Lung (tissue), 12 donors: Measurements from ENCODE around the gene IGFBP1. TPM values are rescaled to one million over a fixed set of nuclear protein-coding genes. Genes with fewer than 3 reads are reported as not detected.
A peak's percentile ranks its signal among the peaks of the same experiment; 100 is the strongest.

Source experiments
- ATAC-seq: fragments of 200-7000 bp; cut with Tn5 transposase; one replicate; pipeline ENCODE4 v1.9.1; 2020; ENCODE audit warnings: moderate number of reproducible peaks; ENCODE audit not compliant: insufficient read depth, low FRiP score
- DNase-seq, 3 donors: peaks; one replicate each; pipeline ENCODE4 v3.0.0-alpha.2; 2013 to 2017
- H3K27ac ChIP-seq, 2 donors: one replicate each; pipeline ENCODE4 v1.5.1; 2013; ENCODE audit warnings: mild to moderate bottlenecking in 2 of 2, moderate library complexity in 2 of 2, control low read depth in 1 of 2, inconsistent platforms in 1 of 2, low read depth in 1 of 2, low read length in 1 of 2
- H3K27me3 ChIP-seq, 3 donors: one replicate each; pipeline ENCODE4 v1.5.1; 2013; ENCODE audit warnings: low read length in 2 of 3; ENCODE audit not compliant: control insufficient read depth in 3 of 3, insufficient read depth in 3 of 3
- H3K36me3 ChIP-seq, 4 donors: one replicate each; pipeline ENCODE4 v1.5.1; 2013; ENCODE audit warnings: low read length in 4 of 4, mild to moderate bottlenecking in 1 of 4, moderate library complexity in 1 of 4; ENCODE audit not compliant: control insufficient read depth in 4 of 4, insufficient read depth in 4 of 4
- H3K4me1 ChIP-seq, 5 donors: one replicate each; pipeline ENCODE4 v1.5.1; 2013; ENCODE audit warnings: low read length in 5 of 5, mild to moderate bottlenecking in 2 of 5, moderate library complexity in 1 of 5; ENCODE audit not compliant: control insufficient read depth in 5 of 5, insufficient read depth in 5 of 5
- H3K4me3 ChIP-seq: one replicate; pipeline ENCODE4 v1.5.1; 2013; ENCODE audit warnings: mild to moderate bottlenecking, control low read depth, moderate library complexity
- H3K9ac ChIP-seq, 2 donors: one replicate each; pipeline ENCODE4 v1.5.1; 2013; ENCODE audit warnings: low read length in 2 of 2, control low read depth in 1 of 2; ENCODE audit not compliant: insufficient read depth in 1 of 2
- H3K9me3 ChIP-seq, 4 donors: one replicate each; pipeline ENCODE4 v1.5.1; 2013; ENCODE audit warnings: low read length in 3 of 4, mild to moderate bottlenecking in 1 of 4, moderate library complexity in 1 of 4; ENCODE audit not compliant: control insufficient read depth in 4 of 4, insufficient read depth in 3 of 4
- WGBS, 2 donors: extraction: QIAGEN DNeasy Blood & Tissue Kit; methylation state at CpG; one replicate each; pipeline ENCODE4 v1.1.7; 2013; 5-methylcytosine and 5-hydroxymethylcytosine counted together
- polyA plus RNA-seq, 2 donors: library from polyadenylated mRNA; stranded (reverse); fragments of 200-250 nt; gene quantifications; one replicate each; pipeline ENCODE4 v1.2.1, GENCODE V29; 2013
- total RNA-seq, 2 donors: library from RNA; depleted of rRNA in 1 of 2; stranded (reverse); fragments of >200 nt in 1 of 2; gene quantifications; one replicate each; pipeline ENCODE4 v1.2.1, GENCODE V29; 2014 to 2021
- TF ChIP-seq, protein P1 (sequence below): IDR thresholded peaks from 2 replicates; pipeline ENCODE4 v1.5.1; 2012; ENCODE audit warnings: mild to moderate bottlenecking; ENCODE audit errors: control extremely low read depth, extremely low read depth
- donor health status: control.
- donor health status: control.
- donor health status: Bipolar disorder and iron deficiency.
- donor health status: healthy.
- donor health status: DM: yes; HTN: yes; CAD: no.

IGFBP1 gene
- total and polyA plus RNA-seq, 4 donors: 0.06 TPM; not detected in 3

DNA sequence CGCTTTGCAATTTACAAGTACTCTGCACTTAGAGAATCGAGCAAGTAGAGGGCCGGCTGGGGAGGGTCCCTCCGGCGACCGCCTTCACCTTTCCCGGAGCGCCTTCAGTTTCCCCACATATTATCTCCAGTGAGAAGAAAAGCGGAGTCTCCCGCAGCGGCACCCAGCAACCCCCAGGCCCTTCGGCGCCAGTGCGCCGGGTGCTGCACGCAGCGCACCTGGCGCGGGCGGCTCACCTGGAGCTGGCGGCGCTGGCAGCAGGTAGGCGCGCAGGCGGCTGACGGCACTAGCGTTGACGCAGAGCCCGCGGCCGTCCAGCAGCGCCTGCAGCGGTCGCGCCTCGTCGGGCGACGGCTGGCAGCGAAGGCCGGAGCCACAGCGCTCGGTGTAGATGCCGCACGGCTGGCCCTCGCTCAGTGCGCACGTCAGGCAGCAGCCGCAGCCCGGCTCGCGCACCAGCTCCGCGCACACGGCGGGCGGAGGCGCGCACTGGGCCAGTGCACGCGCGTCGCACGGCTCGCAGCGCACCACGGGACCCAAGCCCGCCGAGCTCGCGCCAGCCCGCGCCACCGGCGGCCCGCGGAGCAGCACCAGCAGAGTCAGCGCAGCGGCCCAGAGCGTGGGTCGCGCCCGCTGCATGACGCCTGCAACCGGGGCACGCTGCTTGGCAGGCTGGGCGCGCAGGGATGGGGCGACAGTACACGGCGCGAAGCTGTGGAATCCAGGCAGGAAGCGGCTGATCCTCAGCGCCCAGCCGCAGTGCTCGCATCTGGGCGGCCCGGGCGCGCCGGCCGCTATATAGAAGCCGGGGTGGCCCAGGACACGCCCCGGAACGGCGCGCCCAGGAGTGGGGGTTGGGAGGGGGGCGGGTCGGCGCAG, 32.5 kb downstream of the IGFBP1 start, which contains the start of gene IGFBP3:
IGFBP3 (minus strand) TSS at position 771 of the 879 bp plus-strand sequence; CDS start at position 639, 132 bp downstream.
- Histone ChIP-seq H3K9ac (no peak within 1 kb of the TSS), H3K36me3 (no peaks in the 10 kb centered on the region), H3K27me3 (peaks cover 4 to 22% (median 9%) of the 10 kb centered on the region in 3 donors), H3K4me1 (peaks cover 2 to 54% (median 15%) of the 10 kb centered on the region in 5 donors), H3K27ac (no peak within 1 kb of the TSS), H3K9me3 (no peaks in the 10 kb centered on the region), H3K4me3 (peak within 1 kb of the TSS; percentile 16)
- 1 to 2% methylated on average over 96 to 111 of the region's 111 CpGs for WGBS, 2 donors
- peak; percentile 67 for ATAC-seq
- peak; percentile 80 to 91 (median 81) for DNase-seq
- TF ChIP-seq, protein P1, sequence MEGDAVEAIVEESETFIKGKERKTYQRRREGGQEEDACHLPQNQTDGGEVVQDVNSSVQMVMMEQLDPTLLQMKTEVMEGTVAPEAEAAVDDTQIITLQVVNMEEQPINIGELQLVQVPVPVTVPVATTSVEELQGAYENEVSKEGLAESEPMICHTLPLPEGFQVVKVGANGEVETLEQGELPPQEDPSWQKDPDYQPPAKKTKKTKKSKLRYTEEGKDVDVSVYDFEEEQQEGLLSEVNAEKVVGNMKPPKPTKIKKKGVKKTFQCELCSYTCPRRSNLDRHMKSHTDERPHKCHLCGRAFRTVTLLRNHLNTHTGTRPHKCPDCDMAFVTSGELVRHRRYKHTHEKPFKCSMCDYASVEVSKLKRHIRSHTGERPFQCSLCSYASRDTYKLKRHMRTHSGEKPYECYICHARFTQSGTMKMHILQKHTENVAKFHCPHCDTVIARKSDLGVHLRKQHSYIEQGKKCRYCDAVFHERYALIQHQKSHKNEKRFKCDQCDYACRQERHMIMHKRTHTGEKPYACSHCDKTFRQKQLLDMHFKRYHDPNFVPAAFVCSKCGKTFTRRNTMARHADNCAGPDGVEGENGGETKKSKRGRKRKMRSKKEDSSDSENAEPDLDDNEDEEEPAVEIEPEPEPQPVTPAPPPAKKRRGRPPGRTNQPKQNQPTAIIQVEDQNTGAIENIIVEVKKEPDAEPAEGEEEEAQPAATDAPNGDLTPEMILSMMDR: no peak

DNA sequence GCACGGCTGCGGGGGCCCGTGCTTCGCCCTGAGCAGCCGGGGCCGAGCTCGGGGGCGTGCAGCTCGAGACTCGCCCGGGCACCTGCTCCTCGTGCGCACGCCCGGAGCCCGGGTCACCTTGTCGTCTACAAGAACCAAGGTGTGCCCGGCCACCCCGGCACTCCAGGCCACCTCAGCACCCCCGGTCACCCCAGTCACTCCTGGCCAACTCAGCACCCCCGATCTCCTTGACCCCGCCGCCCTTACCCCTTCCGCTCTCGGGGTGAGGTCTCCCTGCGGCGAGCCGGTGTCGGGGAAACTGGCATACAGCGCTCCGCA, 33.1 kb downstream of the IGFBP1 start:
- Histone ChIP-seq H3K9me3 (no peaks in the 10 kb centered on the region), H3K27ac (no peak overlapping the region), H3K27me3 (peaks cover 4 to 22% (median 9%) of the 10 kb centered on the region in 3 donors), H3K9ac (no peak overlapping the region), H3K4me1 (peaks cover 2 to 54% (median 15%) of the 10 kb centered on the region in 5 donors), H3K36me3 (no peaks in the 10 kb centered on the region), H3K4me3 (no peak overlapping the region)
- no peak for ATAC-seq
- TF ChIP-seq, protein P1: no peak
- WGBS, 2 donors: 2 to 3% methylated on average over 29 to 31 of the region's 31 CpGs
- no peak for DNase-seq

DNA sequence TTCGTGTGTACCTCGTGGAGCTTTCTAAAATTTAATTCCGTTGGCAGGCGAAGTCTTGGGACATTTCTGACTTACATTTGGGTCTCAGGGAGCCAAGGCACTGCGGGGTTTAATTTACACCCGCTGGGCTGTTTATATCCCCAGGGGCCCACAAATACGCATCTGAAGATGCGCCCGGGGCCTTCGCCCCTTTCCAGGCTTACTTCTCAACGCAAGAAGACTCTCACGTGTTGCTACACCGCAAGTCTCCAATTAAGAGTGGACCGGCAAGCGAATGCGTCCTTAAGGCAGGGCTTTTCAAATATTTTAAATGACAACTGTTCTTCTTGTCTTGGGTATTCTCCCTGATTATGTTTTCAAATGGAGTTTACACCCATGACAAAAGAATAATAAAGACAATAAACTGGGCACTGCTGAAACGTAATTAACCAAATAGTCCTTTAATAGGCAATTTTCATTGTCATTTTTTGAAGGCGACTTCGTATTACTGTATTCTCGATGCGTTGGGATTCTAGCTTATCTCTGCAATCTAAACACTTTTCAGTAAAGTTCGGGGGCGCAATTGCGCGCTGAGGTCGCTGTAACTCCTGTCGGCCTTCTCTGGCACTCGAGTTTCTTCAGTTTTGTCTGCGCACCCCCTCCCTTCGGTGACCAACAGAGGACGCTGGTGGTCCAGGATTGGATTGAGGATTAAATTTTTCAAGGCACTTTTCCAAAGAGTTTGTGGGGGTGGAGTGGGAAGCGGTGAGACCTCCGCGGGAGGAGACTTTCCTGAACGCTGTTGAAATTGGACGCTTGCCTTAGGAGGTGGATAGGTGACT, 33.6 kb downstream of the IGFBP1 start:
- TF ChIP-seq, protein P1: no peak
- ATAC-seq (no peak), DNase-seq (peak; percentile 87 to 90 (median 90))
- H3K9ac ChIP-seq: peak overlapping the region in 1 of 2 donors; percentile 64
- peak overlapping the region in 1 of 2 donors; percentile 51 for H3K27ac ChIP-seq
- H3K4me3 ChIP-seq: no peak overlapping the region
- peaks cover 2 to 54% (median 15%) of the 10 kb centered on the region in 5 donors for H3K4me1 ChIP-seq
- peaks cover 4 to 22% (median 9%) of the 10 kb centered on the region in 3 donors for H3K27me3 ChIP-seq
- H3K9me3 ChIP-seq: no peaks in the 10 kb centered on the region
- H3K36me3 ChIP-seq: no peaks in the 10 kb centered on the region
- 4 to 5% methylated on average over 36 of the region's 36 CpGs for WGBS, 2 donors
